Left forelimb (tissue), 1 donor: ENCODE results near the gene CLSTN2.

Experiments used
- DNase-seq: peaks from one replicate; pipeline ENCODE4 v3.0.0-alpha.2; 2018; ENCODE audit warnings: low spot score

The CLSTN2 gene

DNA sequence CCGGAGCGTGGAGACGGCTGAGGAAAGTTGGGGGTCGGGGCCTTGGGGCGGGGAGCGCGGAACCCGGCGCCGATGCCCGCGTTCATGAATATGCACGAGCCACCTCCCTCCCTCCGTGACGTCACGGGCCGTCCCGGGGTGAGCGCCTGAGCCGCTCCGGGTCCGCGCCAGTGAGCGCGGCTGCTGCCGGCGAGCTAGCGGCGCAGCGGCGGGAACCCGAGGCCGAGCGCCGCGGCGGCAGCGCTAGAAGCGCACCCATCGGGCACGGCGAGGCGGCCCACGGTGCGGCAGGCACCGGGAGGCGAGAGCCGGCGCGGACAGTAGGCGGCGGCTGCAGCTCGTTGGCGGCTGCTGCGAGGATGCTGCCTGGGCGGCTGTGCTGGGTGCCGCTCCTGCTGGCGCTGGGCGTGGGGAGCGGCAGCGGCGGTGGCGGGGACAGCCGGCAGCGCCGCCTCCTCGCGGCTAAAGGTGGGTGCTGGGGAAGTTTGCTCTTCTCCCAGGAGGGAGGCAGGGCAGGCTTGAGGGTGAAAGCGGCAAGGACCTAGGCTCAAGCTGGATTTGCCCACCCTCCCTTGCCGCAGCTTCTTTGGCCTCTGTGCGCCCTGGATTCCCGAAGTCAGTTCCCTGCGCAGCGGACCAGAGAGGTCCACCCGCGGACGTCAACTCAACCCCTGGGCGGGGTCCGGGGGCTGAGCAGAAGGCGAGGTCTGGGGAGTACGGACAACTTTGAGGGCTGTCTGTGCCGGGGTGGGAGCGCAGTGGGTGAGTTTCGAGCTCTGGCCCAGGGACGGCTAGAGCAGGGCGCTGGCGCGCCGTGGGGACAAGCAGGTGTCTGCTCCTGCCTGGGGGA lies at the start of gene CLSTN2:
Gene CLSTN2, plus strand, starts transcription at position 170 of the 850 bp plus-strand sequence.
- DNase-seq: peak; percentile 73

DNA sequence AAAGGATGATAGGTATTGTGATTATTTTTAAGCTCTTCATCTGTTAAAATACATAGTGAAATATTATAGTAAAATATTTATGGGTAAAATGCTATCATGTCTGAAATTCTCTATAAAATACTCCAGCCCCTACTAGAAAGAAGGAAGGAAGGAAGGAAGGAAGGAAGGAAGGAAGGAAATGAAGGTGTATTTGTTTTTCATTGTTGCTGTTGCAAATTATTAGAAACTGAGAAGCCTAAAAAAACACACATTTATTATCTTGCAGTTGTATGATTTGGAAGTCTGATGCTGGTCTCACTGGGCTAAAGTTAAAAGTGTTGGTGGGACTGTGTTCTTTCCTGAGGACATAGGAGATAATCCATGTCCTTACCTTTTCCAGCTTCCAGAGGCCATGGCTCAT lies 47.6 kb upstream of the CLSTN2 start:
- no peak for DNase-seq

GRCh38 chr3:139888561-139889140 lies 46.3 kb upstream of the CLSTN2 start:
- DNase-seq: no peak

- DNase-seq: no peak
Measured at GRCh38 chr3:139893267-139893962, 41.6 kb upstream of the CLSTN2 start.

DNA sequence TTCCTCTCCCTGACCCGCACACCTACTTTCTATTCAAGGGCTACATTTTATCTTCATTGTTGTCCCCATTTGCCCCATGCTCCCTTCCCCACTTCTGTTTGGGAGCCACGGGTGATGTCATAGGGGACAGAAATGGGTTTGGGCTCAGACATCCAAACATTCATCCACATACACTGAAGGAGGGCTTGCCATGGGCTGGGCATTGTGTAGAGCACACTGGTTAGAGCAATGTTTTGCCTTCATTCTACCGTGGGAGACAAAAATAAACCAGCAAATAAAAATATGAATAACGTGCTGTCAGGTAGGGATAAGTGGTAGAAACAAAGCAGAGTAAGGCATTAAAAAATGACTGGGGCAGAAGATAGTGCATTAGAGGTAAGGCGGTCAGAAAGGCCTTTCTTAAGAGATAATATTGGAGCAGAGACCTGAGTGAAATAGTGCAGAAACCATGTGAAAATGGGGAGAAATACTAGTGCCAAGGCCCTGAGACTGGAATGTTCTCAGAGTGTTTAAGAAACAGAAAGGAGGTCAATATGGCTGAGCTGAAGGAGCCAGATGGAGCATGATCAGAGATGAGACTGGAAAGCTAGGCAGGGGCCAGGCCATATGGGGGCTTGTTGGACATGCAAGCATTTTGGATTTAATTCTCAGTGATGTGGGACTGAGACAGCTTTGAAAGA lies 40.9 kb upstream of the CLSTN2 start:
- DNase-seq: no peak

GRCh38 chr3:139894643-139894989 lies 40.4 kb upstream of the CLSTN2 start:
- DNase-seq: no peak

DNA sequence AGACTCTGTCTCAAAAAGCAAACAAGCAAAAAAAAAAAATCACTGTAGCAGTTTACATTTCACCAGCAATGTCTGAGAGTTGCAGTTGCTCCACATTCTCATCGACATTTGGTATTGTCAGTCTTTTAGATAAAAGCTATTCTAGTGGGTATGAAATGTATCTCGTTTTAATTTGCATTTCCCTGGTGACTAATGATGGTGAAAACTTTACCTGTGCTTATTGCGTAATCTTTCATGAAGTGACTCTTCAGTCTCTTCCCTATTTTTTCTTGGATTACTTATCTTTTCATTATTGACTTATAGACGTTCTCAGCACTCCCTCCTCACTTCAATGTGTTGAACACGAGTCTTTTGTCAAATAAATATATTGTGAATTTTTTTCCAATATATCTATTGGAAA lies 37.2 kb upstream of the CLSTN2 start:
- DNase-seq: no peak

- no peak for DNase-seq
Measured at GRCh38 chr3:139906418-139906817, 28.6 kb upstream of the CLSTN2 start.

DNA sequence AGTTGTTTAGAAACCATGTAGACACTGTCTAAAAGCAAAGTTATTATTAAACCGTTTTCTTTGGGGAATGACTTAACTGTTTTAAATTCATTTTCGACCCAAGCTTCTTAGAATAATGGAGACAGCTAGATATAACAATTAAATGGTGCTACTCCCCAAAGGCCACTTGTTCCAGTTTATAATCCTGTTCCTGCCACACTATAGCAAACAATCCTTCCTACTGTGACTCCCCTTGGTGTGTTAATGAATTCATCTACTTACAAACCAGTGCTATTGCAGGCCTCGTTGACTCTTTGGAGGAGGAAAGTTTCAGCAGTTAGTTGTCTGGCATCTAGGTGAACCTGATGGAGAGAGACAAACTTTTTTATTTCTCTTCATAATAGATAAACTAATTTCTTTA lies 25.2 kb upstream of the CLSTN2 start:
- no peak for DNase-seq

DNA sequence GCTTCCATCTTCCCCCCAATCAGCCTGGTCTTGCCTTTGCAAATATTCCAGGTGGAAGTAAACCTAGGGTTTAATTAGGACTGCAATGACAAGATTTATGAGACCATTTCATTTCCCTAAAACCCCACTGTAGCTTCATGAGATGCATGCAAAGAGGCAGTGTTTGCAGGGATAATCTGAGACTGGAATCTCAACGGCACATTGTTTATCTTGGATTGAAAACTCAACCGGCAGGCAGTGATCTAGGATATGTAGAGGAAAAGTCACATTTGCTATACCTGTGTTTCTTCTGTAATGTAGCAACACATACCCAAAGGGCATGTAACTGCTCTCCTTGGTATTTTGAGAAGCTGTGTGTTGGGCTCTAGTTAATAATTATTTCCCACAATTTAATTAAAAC lies 18.7 kb upstream of the CLSTN2 start:
- DNase-seq: no peak

DNA sequence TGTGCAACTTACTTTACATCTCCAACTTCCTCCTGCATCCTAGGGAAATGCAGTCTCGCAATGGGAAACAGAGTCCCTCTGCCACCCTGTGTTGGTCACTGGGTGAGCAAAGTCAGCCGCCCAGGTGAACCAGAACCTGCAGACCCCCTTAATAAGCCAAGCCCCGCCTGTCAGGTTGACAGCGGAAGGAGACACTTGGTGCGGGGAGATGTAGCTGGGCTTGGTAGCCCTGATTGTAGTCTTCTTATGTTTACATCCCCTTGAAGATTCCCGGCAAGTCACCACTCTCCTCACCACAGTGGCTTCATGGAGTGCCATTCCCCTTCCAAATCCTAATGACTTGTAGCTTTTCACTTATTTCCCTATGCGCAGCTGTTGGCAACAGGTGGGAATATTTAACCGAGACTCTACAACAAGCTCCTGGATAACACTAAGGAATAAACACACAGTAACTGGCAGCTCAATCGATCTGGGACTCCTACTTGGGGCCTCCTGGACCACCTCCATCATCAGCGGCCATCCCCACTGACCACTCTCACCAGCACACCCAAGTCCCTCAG lies 17.7 kb upstream of the CLSTN2 start:
- DNase-seq: no peak

DNA sequence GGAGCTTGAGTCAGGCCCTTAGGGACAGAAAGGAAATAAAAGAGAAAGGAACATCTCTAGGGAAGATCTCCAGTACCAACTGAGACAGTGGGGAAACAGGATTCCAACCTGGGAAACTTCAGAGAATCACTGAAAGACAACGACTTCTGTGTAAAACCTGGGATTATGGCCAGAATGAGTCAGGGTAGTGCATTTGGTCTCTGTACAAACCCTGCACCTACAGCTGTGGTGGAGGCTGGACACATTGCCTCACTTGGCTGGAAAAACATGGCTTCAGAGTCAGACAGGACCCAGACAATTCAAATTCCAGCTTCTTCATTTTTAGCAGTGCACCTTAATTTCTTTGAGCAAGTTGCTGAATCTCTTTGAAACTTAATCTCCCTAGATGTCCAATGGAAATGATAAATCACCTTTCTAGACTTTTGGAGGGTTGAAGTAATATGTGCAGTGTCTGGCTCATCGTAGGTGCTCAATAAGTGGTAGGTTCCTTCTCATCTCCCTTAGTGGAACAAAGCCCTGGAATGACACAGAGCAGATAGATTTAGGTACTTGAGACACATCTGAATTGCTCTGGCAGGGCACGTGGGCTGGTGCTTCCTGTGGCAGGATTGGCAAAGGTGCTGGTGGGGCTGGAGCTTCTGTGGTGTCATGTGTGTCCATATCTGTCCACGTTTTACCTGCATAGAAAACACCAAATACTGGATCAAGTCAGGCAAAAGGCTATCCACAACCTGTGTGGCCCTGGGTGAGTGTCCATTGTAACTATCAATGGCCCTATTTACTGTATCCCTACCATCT lies 6.1 kb upstream of the CLSTN2 start:
- no peak for DNase-seq

DNA sequence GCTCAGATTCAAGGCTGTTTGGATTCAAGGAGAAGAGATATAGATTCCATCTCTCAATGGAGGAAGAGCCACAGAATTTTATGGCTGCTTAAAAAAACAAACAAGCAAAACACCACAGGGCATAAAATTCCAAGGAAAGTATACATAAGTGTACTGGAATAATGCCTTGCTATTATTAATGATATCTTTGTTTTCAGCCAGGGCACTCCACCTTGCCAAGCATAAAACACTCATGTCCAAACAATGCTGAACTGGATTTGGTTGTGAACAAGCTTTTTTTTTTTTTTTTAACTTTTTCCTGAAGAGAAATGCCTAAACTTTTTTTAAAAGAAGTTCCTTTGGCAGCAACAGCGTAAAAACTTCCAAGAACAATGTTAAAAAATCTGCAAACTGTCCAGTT lies 4.8 kb upstream of the CLSTN2 start:
- no peak for DNase-seq

GRCh38 chr3:139933766-139934165 lies 1.2 kb upstream of the CLSTN2 start:
- DNase-seq: no peak

- DNase-seq: peak; percentile 67
Measured at GRCh38 chr3:139934613-139935015, 371 bp upstream of the CLSTN2 start.

DNA sequence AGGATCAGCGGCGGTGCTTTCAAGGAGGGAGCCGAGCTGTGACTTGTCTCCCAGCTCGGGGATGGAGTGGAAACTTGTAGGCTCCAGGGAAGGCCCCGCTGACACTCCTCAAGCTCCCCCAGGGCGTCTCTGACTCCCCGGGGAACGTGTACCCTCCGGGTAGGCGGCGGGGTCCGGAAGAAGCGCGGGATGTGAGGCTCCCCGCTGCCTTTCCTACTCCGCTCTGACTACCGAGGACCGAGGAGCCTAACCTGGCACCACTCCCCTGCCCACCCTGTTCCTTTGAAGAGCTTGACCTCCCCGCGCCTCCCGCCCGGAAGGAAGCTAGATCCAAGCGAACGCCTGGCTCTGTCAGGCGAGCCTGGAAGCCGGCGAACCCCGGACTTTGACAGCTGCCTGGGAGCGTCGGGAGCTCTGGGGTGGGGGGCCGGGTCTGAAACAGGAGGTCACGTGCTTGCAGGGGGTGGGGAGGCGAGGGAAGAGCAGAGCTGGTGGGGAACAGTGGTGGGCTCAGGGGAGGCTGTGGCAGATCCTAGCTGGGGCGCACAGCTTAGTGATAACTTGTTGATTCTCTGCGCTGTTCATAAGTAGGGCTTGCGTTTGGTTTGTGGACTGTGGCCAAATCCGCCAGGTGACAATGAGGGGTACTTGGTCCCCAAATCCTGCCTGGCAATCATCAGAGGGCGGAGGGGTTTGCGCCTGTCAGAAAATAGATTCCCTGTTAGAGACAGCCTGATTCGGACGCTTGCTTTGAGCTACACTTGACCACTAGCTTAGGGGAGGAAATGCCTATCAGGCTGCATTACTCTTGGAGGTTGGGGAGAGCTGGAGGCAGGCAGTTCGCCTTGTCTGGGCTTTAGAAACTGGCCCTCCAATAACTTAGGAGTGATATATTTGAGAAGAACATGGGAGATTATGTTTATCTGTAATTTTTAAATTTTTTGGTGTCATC lies 1.2 kb downstream of the CLSTN2 start:
- DNase-seq: no peak

DNA sequence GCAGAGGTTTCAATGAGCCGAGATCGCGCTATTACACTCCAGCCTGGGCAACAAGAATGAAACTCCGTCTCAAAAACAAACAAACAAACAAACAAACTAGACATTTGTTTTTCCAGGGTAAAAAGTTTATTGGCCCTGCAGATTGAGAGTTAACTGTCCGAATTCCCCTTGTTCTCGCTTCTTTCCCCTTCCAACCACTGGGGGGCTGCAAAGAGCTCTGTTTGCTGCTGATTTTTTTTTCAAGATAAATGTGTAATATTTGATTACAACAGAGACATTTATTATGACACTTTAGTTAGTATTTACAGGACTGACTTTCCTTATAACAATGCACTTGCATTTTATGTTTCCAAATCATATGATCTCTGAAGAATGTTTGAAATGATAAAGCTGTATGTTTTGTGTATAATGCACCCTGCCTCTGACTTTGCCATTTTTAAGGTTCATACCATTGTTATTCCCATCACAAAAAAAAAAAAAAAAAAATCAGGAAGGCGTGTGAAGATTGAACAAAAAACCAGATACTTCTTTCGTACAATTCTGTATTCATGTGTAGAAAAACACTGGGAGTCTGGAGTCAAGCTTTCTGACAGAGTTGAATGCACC lies 2.8 kb downstream of the CLSTN2 start:
- no peak for DNase-seq

DNA sequence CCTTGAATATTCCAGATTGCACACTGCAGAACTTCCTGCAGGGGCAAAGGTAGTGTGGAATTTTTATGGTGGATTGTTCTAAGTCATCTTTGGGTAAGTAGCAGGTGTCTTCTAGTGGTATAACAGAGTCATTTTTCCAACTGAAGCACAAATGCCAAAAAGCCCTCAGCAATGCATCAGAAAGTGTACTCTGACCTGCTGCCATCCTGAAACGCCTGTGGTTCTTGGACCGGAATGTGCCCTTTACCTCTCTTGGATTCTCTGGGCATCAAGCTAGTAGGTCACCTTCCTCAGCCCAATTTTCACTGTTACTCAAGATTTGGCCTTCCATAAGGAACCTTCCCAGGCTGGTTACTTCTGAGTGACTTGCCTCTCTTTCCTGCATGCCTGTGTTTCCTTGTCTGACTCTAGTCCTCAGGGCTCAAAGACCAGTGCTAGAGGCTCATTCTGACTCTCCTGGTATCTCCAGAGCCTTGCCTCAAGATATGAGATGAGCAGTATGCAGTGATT lies 4.8 kb downstream of the CLSTN2 start:
- no peak for DNase-seq

DNA sequence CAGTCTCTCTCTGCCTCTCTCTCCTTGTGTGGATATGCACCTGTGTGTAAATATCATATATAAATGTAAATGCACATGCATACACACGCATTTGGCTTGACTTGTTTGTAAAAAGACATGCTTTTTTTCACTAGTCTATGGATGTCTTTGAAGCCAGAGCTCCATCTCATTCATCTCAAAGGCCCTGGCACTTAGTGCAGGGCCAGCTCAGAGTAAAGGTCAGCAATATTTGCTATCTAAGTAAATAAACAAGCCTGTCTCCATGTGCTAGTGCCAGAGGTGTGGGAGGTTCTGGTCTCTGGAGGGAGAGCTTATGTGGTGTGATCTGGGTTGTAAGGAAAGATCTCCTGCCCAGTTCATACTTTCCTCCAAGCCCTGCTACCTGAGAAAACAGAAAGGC lies 5.6 kb downstream of the CLSTN2 start:
- DNase-seq: no peak

- no peak for DNase-seq
Measured at GRCh38 chr3:139941580-139941979, 6.6 kb downstream of the CLSTN2 start.
